SH-SY5Y (cell line): ENCODE measurements around the gene KCTD3.

Experiments used
- GATA2 ChIP-seq: IDR thresholded peaks from 2 replicates; pipeline ENCODE4 v1.6.1; 2011; ENCODE audit warnings: mild to moderate bottlenecking, low read depth, low read length
- GATA3 ChIP-seq: IDR thresholded peaks from 2 replicates; pipeline ENCODE4 v1.6.1; 2011; ENCODE audit warnings: low read depth, mild to moderate bottlenecking, low read length, moderate library complexity

- TF ChIP-seq GATA2, result no peak
- TF ChIP-seq GATA3, result no peak
Observed at GRCh38 chr1:215590779-215591491, 23.8 kb downstream of the KCTD3 start.
